Fibroblast of the aortic adventitia (primary cell): ENCODE measurements around the gene FANCD2. TPM values are rescaled to one million over a fixed set of nuclear protein-coding genes. Genes with fewer than 3 reads are reported as not detected.

Experiments used
- DNase-seq: peaks from one replicate; pipeline ENCODE4 v3.0.0-alpha.2; 2010; ENCODE audit warnings: low read depth
- H3K4me3 ChIP-seq: 2 replicates; pipeline ENCODE4 v1.5.1; 2011; ENCODE audit warnings: low read depth, mild to moderate bottlenecking, control low read depth, low read length, moderate library complexity
- total RNA-seq: library from RNA; depleted of rRNA; stranded (reverse); fragments of >200 nt; gene quantifications from 2 replicates; pipeline ENCODE4 v1.2.3, GENCODE V29; 2012; ENCODE audit warnings: low replicate concordance
- TF ChIP-seq, protein P1 (sequence below): IDR thresholded peaks from 2 replicates; pipeline ENCODE4 v1.5.1; 2011; ENCODE audit warnings: mild to moderate bottlenecking, low read length, control low read depth, inconsistent platforms; ENCODE audit not compliant: insufficient read depth

Gene FANCD2
- total RNA-seq, 1 donor = 26.8 TPM

- H3K4me3 ChIP-seq = no peak overlapping the region
- DNase-seq = peak; percentile 75
- TF ChIP-seq, protein P1, sequence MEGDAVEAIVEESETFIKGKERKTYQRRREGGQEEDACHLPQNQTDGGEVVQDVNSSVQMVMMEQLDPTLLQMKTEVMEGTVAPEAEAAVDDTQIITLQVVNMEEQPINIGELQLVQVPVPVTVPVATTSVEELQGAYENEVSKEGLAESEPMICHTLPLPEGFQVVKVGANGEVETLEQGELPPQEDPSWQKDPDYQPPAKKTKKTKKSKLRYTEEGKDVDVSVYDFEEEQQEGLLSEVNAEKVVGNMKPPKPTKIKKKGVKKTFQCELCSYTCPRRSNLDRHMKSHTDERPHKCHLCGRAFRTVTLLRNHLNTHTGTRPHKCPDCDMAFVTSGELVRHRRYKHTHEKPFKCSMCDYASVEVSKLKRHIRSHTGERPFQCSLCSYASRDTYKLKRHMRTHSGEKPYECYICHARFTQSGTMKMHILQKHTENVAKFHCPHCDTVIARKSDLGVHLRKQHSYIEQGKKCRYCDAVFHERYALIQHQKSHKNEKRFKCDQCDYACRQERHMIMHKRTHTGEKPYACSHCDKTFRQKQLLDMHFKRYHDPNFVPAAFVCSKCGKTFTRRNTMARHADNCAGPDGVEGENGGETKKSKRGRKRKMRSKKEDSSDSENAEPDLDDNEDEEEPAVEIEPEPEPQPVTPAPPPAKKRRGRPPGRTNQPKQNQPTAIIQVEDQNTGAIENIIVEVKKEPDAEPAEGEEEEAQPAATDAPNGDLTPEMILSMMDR = no peak
These were observed 32.0 kb upstream of the FANCD2 start for GRCh38 chr3:9994086-9994844.

- DNase-seq = no peak
- H3K4me3 ChIP-seq = no peak overlapping the region
- TF ChIP-seq, protein P1 = no peak
These were observed 25.6 kb upstream of the FANCD2 start for GRCh38 chr3:10000686-10001085.

- no peak for DNase-seq
- H3K4me3 ChIP-seq = no peak overlapping the region
- TF ChIP-seq, protein P1 = no peak
These were observed 23.3 kb upstream of the FANCD2 start for GRCh38 chr3:10002951-10003350.

DNA sequence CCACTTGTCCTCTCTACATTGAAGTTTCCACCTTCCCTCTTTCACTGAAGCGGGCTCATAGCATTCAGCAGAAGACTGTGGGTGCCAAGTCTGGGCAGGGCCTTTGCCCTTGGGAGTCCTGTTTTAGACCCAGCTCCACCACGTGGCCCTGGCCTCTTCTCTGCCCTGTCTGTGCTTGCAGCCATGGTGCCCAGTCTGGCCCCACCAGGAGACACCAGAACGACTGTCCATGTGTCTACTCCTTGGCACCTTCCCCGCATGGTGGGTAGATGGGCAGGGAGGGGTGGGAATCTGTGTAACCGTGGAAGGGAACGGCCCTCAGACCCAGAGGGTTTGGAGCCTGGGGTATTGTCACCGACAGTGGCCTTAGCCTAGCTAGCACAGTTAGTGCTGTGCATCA, 21.7 kb upstream of the FANCD2 start:
- no peak for DNase-seq
- H3K4me3 ChIP-seq = no peak overlapping the region
- TF ChIP-seq, protein P1 = no peak

DNA sequence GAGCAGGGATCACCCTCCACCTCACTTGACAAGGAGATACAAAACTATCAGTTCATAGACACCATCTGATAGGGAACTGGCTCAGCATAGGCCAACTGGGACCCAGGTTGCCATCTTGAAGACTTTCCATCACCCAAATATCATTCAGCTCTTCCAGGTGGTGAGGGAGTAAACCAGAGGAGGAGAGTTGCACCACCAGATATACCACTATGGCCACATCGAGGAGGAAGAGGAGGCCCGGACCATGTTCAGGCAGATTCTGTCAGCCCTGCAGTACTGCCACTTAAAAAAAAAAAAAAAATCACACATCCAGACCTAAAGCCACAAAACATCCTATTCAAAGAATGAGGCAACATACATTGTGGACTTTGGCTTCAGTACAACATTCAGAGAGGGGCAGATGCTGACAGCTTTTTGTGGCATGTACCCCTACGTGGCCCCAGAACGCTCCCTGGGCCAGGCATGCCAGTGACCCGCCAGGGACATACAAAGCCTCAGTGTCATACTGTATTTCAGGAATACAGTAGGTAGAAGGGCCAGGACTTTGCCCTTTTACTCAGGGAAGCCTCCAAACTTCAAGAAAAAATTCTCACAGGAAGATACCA, 21.2 kb upstream of the FANCD2 start:
- no peak for DNase-seq
- no peak overlapping the region for H3K4me3 ChIP-seq
- TF ChIP-seq, protein P1 = no peak

DNA sequence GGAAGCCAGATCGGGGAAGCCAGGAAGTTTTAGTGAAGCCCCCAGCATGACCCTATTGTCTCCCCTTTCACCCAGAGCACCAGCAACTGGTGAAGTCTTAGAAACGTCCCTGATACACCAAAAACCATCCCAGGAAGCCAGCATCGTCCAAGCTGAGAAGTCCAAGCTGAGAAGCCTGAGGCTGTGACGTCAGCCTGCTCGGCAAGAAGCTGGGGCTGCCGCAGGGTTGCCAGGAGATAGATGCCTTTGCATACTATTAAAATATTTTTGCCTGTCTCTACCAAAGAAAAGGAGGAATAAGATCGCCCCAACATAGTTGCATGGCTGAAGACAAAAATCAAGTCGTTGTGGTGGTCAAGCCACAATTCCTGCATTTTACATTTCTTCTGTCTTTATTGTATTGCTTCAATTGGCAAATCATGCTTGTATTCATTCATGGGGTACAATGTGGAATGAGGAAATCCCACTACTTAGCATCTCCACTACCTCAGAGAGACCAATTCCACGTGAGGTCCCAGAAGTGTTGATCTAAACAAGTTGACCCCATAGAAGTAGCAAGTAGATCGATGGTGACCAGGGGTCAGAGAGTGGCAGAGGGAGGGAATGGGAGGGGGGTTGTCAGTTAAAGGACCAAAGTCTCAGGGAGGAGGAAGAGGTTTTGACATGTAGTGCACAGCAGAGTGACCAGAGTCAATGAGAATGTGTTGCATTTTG, 20.0 kb upstream of the FANCD2 start:
- TF ChIP-seq, protein P1 = no peak
- no peak for DNase-seq
- H3K4me3 ChIP-seq = no peak overlapping the region
